Activated CD4-positive, CD25-positive, alpha-beta regulatory T cell (primary cell): ENCODE measurements around the gene BICC1.

Experiments used
- DNase-seq, 4 experiments: peaks; one replicate each; lab custom pipeline; 2025; lab: John Stamatoyannopoulos, UW

The BICC1 gene

GRCh38 chr10:58608351-58608750 lies 95.7 kb downstream of the BICC1 start:
- no peak for DNase-seq

- no peak for DNase-seq
These were observed 96.3 kb downstream of the BICC1 start for GRCh38 chr10:58608826-58609531.

GRCh38 chr10:58609532-58610150 lies 97.0 kb downstream of the BICC1 start:
- no peak for DNase-seq

GRCh38 chr10:58615237-58615935 lies 102.7 kb downstream of the BICC1 start:
- no peak for DNase-seq

GRCh38 chr10:58618158-58618676 lies 105.5 kb downstream of the BICC1 start:
- DNase-seq, result no peak

GRCh38 chr10:58621379-58622077 lies 108.9 kb downstream of the BICC1 start:
- no peak for DNase-seq

- DNase-seq, result no peak
These were observed 109.6 kb downstream of the BICC1 start for GRCh38 chr10:58622246-58622645.

GRCh38 chr10:58625070-58625469 lies 112.4 kb downstream of the BICC1 start:
- no peak for DNase-seq

GRCh38 chr10:58627392-58627791 lies 114.7 kb downstream of the BICC1 start:
- DNase-seq, result no peak

GRCh38 chr10:58631715-58632114 lies 119.0 kb downstream of the BICC1 start:
- DNase-seq, result no peak

GRCh38 chr10:58632216-58632615 lies 119.5 kb downstream of the BICC1 start:
- DNase-seq, result no peak

- no peak for DNase-seq
These were observed 124.7 kb downstream of the BICC1 start for GRCh38 chr10:58637352-58637751.

GRCh38 chr10:58638388-58638787 lies 125.7 kb downstream of the BICC1 start:
- no peak for DNase-seq

- DNase-seq, result no peak
These were observed 128.4 kb downstream of the BICC1 start for GRCh38 chr10:58641095-58641531.

GRCh38 chr10:58641708-58642107 lies 129.0 kb downstream of the BICC1 start:
- DNase-seq, result no peak

GRCh38 chr10:58642283-58642682 lies 129.6 kb downstream of the BICC1 start:
- no peak for DNase-seq

- no peak for DNase-seq
These were observed 130.3 kb downstream of the BICC1 start for GRCh38 chr10:58642916-58643428.

GRCh38 chr10:58644311-58644710 lies 131.6 kb downstream of the BICC1 start:
- no peak for DNase-seq

GRCh38 chr10:58645416-58646146 lies 132.9 kb downstream of the BICC1 start:
- DNase-seq, result no peak

GRCh38 chr10:58647376-58648112 lies 134.9 kb downstream of the BICC1 start:
- no peak for DNase-seq

GRCh38 chr10:58648131-58648530 lies 135.5 kb downstream of the BICC1 start:
- no peak for DNase-seq
